H1 (cell line): ENCODE results near the gene FNDC1. TPM values are rescaled to one million over a fixed set of nuclear protein-coding genes. Genes with fewer than 3 reads are reported as not detected.

Source experiments
- CTCF ChIA-PET: fragments of 300-600 bp; sonication (Branson Sonifier 250); formaldehyde crosslinking; loops from one replicate; lab custom pipeline; 2021; ENCODE audit not compliant: partially characterized antibody; lab: Charles Lee
- POLR2A ChIA-PET: fragments of 300-600 bp; sonication (Branson Sonifier 250); formaldehyde crosslinking; loops from one replicate; lab custom pipeline; 2021; ENCODE audit warnings: inconsistent platforms; ENCODE audit not compliant: partially characterized antibody; lab: Charles Lee
- DNase-seq, 2 experiments: peaks; one replicate each; pipeline versions ENCODE4 v3.0.0 to v3.0.0-alpha.2; 2010 to 2022; ENCODE audit warnings: low spot score in 2 of 2, low read depth in 1 of 2, mixed read lengths in 1 of 2
- FAIRE-seq: peaks from 2 replicates; lab custom pipeline; 2011; peaks lifted over from hg19 to GRCh38; lab: Jason Lieb, UNC
- H2AFZ ChIP-seq: 2 replicates; pipeline ENCODE4 v1.8.1; 2012; ENCODE audit warnings: low read length, inconsistent platforms
- H2AK5ac ChIP-seq: 2 replicates; pipeline ENCODE4 v1.6.1; 2013; ENCODE audit warnings: low read depth, low read length
- H2BK120ac ChIP-seq: replicated peaks from 2 replicates; pipeline ENCODE3; 2013; ENCODE audit warnings: low read depth, low read length, inconsistent platforms
- H2BK12ac ChIP-seq: 2 replicates; pipeline ENCODE4 v1.6.1; 2013; ENCODE audit warnings: low read depth, low read length
- H2BK15ac ChIP-seq: 2 replicates; pipeline ENCODE4 v1.6.1; 2013; ENCODE audit warnings: low read length
- H2BK20ac ChIP-seq: 2 replicates; pipeline ENCODE4 v1.6.1; 2013; ENCODE audit warnings: low read length
- H2BK5ac ChIP-seq: 2 replicates; pipeline ENCODE4 v1.6.1; 2013; ENCODE audit warnings: low read depth, low read length
- H3K14ac ChIP-seq: 2 replicates; pipeline ENCODE4 v1.6.1; 2013; ENCODE audit warnings: inconsistent platforms; ENCODE audit not compliant: insufficient read length
- H3K18ac ChIP-seq: 2 replicates; pipeline ENCODE4 v1.6.1; 2013; ENCODE audit warnings: low read length; ENCODE audit errors: extremely low read depth
- H3K23ac ChIP-seq: 2 replicates; pipeline ENCODE4 v1.6.1; 2013; ENCODE audit warnings: inconsistent platforms; ENCODE audit not compliant: insufficient read length
- H3K23me2 ChIP-seq: 2 replicates; pipeline ENCODE4 v1.6.1; 2013; ENCODE audit warnings: low read depth, low read length
- H3K27ac ChIP-seq: 2 replicates; pipeline ENCODE4 v1.6.1; 2011; ENCODE audit warnings: low read depth, low read length, inconsistent platforms
- H3K27me3 ChIP-seq, 4 experiments: replicated peaks in 1 of 4; 1 replicate in 1 of 4; 2 replicates in 3 of 4; pipeline versions ENCODE4 v1.6.1 to v1.8.1; 2011 to 2013; ENCODE audit warnings: low read length in 3 of 4, mild to moderate bottlenecking in 3 of 4, inconsistent platforms in 2 of 4, mixed read lengths in 2 of 4, moderate library complexity in 1 of 4; ENCODE audit not compliant: control insufficient read depth in 3 of 4, insufficient read depth in 3 of 4; ENCODE audit errors: extremely low read depth in 1 of 4
- H3K36me3 ChIP-seq, 4 experiments: 2 replicates each; pipeline versions ENCODE4 v1.6.1 to v1.8.1; 2011 to 2013; ENCODE audit warnings: mild to moderate bottlenecking in 4 of 4, low read length in 3 of 4, moderate library complexity in 2 of 4, control low read depth in 1 of 4, inconsistent platforms in 1 of 4; ENCODE audit not compliant: insufficient read depth in 4 of 4, control insufficient read depth in 2 of 4
- H3K4ac ChIP-seq: replicated peaks from 2 replicates; pipeline ENCODE3; 2013; ENCODE audit warnings: low read length, low read depth, mixed read lengths, inconsistent platforms; ENCODE audit not compliant: insufficient read length
- H3K4me1 ChIP-seq, 4 experiments: replicated peaks in 1 of 4; 1 replicate in 1 of 4; 2 replicates in 3 of 4; pipeline versions ENCODE4 v1.6.1 to v1.8.1; 2011 to 2013; ENCODE audit warnings: low read length in 3 of 4, inconsistent platforms in 2 of 4, mixed read lengths in 1 of 4; ENCODE audit not compliant: insufficient read depth in 4 of 4, control insufficient read depth in 3 of 4
- H3K4me2 ChIP-seq, 2 experiments: 2 replicates each; pipeline versions ENCODE4 v1.6.1 to v1.8.1; 2011 to 2013; ENCODE audit warnings: low read depth in 2 of 2, low read length in 2 of 2, control low read depth in 1 of 2, inconsistent platforms in 1 of 2, mild to moderate bottlenecking in 1 of 2; ENCODE audit not compliant: insufficient read depth in 1 of 2
- H3K4me3 ChIP-seq, 4 experiments: fragments of 200-600, 300-600 bp in 1 of 4; sonication (generic), shearing (Covaris generic), sonication (Bioruptor Twin) in 1 of 4; 2 replicates each; pipeline versions ENCODE4 v1.5.1 to v1.8.1; 2011 to 2016; ENCODE audit warnings: low read length in 4 of 4, low read depth in 3 of 4, control low read depth in 2 of 4, inconsistent platforms in 2 of 4, mild to moderate bottlenecking in 2 of 4, mixed read lengths in 1 of 4, moderate library complexity in 1 of 4; ENCODE audit not compliant: insufficient read depth in 2 of 4; ENCODE audit errors: extremely low read depth in 1 of 4
- H3K56ac ChIP-seq: replicated peaks from 2 replicates; pipeline ENCODE3; 2013; ENCODE audit warnings: low read depth, mild to moderate bottlenecking, mixed read lengths, low read length, inconsistent platforms; ENCODE audit not compliant: insufficient read length
- H3K79me1 ChIP-seq: 2 replicates; pipeline ENCODE4 v1.6.1; 2013; ENCODE audit warnings: low read depth, low read length, control low read depth
- H3K79me2 ChIP-seq, 2 experiments: 2 replicates each; pipeline versions ENCODE4 v1.6.1 to v1.8.1; 2012 to 2013; ENCODE audit warnings: low read length in 2 of 2, mild to moderate bottlenecking in 2 of 2, inconsistent platforms in 1 of 2; ENCODE audit not compliant: insufficient read depth in 2 of 2, control insufficient read depth in 1 of 2
- H3K9ac ChIP-seq, 4 experiments: replicated peaks in 1 of 4; 1 replicate in 1 of 4; 2 replicates in 3 of 4; pipeline versions ENCODE4 v1.6.1 to v1.8.1; 2011 to 2013; ENCODE audit warnings: low read depth in 3 of 4, low read length in 3 of 4, control low read depth in 2 of 4, mild to moderate bottlenecking in 2 of 4, moderate library complexity in 2 of 4, inconsistent platforms in 1 of 4; ENCODE audit errors: extremely low read depth in 1 of 4
- H3K9me3 ChIP-seq, 2 experiments: 2 replicates each; pipeline versions ENCODE4 v1.6.1 to v1.8.1; 2012 to 2013; ENCODE audit warnings: mild to moderate bottlenecking in 2 of 2, moderate library complexity in 2 of 2, control low read depth in 1 of 2, inconsistent platforms in 1 of 2, low read depth in 1 of 2, low read length in 1 of 2, mixed read lengths in 1 of 2; ENCODE audit not compliant: insufficient read depth in 2 of 2
- H4K20me1 ChIP-seq, 2 experiments: replicated peaks in 1 of 2; 2 replicates each; pipeline versions ENCODE3 to v1.8.1; 2011 to 2013; ENCODE audit warnings: inconsistent platforms in 2 of 2, low read length in 2 of 2, mild to moderate bottlenecking in 1 of 2; ENCODE audit not compliant: insufficient read depth in 2 of 2, control insufficient read depth in 1 of 2
- H4K5ac ChIP-seq: 2 replicates; pipeline ENCODE4 v1.6.1; 2013; ENCODE audit warnings: low read length, low read depth, mixed read lengths, inconsistent platforms; ENCODE audit not compliant: insufficient read length
- H4K8ac ChIP-seq: 2 replicates; pipeline ENCODE4 v1.8.0; 2013; ENCODE audit warnings: mild to moderate bottlenecking, moderate library complexity, low read length, inconsistent platforms; ENCODE audit not compliant: insufficient read depth; ENCODE audit errors: extremely low read depth
- H4K91ac ChIP-seq: replicated peaks from 2 replicates; pipeline ENCODE3; 2013; ENCODE audit warnings: low read length, mixed read lengths, inconsistent platforms; ENCODE audit not compliant: insufficient read length
- BCL11A ChIP-seq, 2 experiments: IDR thresholded peaks; one replicate each; pipeline ENCODE4 v1.6.1; 2011; ENCODE audit warnings: low read depth in 2 of 2, low read length in 2 of 2, mild to moderate bottlenecking in 2 of 2
- CEBPB ChIP-seq: IDR thresholded peaks from 2 replicates; pipeline ENCODE4 v1.6.1; 2012; ENCODE audit warnings: low read depth, low read length
- CHD2 ChIP-seq: IDR thresholded peaks from 2 replicates; pipeline ENCODE4 v1.6.1; 2012; ENCODE audit warnings: low read length, improper control_type of control experiment
- HDAC6 ChIP-seq: IDR thresholded peaks from one replicate; pipeline ENCODE4 v1.7.1; 2012; ENCODE audit warnings: low read depth, mild to moderate bottlenecking, inconsistent platforms, low read length, moderate library complexity
- JUND ChIP-seq: IDR thresholded peaks from 2 replicates; pipeline ENCODE4 v1.6.1; 2011; ENCODE audit warnings: mild to moderate bottlenecking, improper control_type of control experiment, low read length
- KDM4A ChIP-seq: IDR thresholded peaks from one replicate; pipeline ENCODE4 v1.7.1; 2012; ENCODE audit warnings: low read depth, mild to moderate bottlenecking, moderate library complexity, low read length, inconsistent platforms; ENCODE audit not compliant: severe bottlenecking
- KDM5A ChIP-seq: fragments of 200-600 bp; IDR thresholded peaks from 2 replicates; pipeline ENCODE4 v1.7.1; 2012; ENCODE audit warnings: mild to moderate bottlenecking, low read length, inconsistent platforms, mixed read lengths
- RAD21 ChIP-seq, 2 experiments: IDR thresholded peaks in 1 of 2; conservative IDR thresholded peaks in 1 of 2; 2 replicates each; pipeline ENCODE4 v1.6.1; 2011; ENCODE audit warnings: low read depth in 2 of 2, low read length in 2 of 2, improper control_type of control experiment in 1 of 2, inconsistent platforms in 1 of 2, mild to moderate bottlenecking in 1 of 2, moderate library complexity in 1 of 2
- RFX5 ChIP-seq: IDR thresholded peaks from 2 replicates; pipeline ENCODE4 v1.6.1; 2011; ENCODE audit warnings: low read depth, low read length, improper control_type of control experiment, borderline replicate concordance
- SAP30 ChIP-seq: fragments of 300-600 bp; sonication (generic); IDR thresholded peaks from 2 replicates; pipeline ENCODE4 v1.7.1; 2012; ENCODE audit warnings: low read length, moderate library complexity, mild to moderate bottlenecking, inconsistent platforms; ENCODE audit not compliant: insufficient read depth, insufficient replicate concordance
- SIN3A ChIP-seq, 2 experiments: IDR thresholded peaks in 1 of 2; conservative IDR thresholded peaks in 1 of 2; 2 replicates each; pipeline ENCODE4 v1.6.1; 2011 to 2012; ENCODE audit warnings: low read length in 2 of 2, improper control_type of control experiment in 1 of 2, low read depth in 1 of 2, mild to moderate bottlenecking in 1 of 2
- SIRT6 ChIP-seq: IDR thresholded peaks from one replicate; pipeline ENCODE4 v1.7.1; 2012; ENCODE audit warnings: low read length, inconsistent platforms
- SP4 ChIP-seq: IDR thresholded peaks from 2 replicates; pipeline ENCODE4 v1.6.1; 2012; ENCODE audit warnings: low read length, inconsistent platforms
- whole genome bisulfite sequencing, 2 experiments: shearing (Covaris generic) in 1 of 2; methylation state at CpG; one replicate each; pipeline versions ENCODE4 v1.1.6 to v1.1.7; 2013 to 2015; ENCODE audit warnings: low lambda C conversion rate in 2 of 2, mixed read lengths in 2 of 2, inconsistent platforms in 1 of 2, low coverage in 1 of 2, missing lambda C conversion rate in 1 of 2; ENCODE audit not compliant: insufficient replicate concordance in 2 of 2, insufficient coverage in 1 of 2, insufficient read length in 1 of 2; ENCODE audit errors: extremely low coverage in 1 of 2, missing lambda C conversion rate in 1 of 2; 5-methylcytosine and 5-hydroxymethylcytosine counted together
- polyA plus RNA-seq, 7 experiments: library from polyadenylated mRNA; depleted of rRNA in 3 of 7; stranded (reverse) in 5 of 7; unstranded in 2 of 7; fragments of >200 nt in 5 of 7; fragments of 200-250 nt in 2 of 7; gene quantifications; 1 replicate in 5 of 7; 2 replicates in 1 of 7; 4 replicates in 1 of 7; pipeline versions ENCODE4 v1.2.1 to v1.2.3, GENCODE V29; 2011 to 2013; ENCODE audit warnings: missing spikeins in 2 of 7, mixed read lengths in 2 of 7
- total RNA-seq: library from RNA; stranded (reverse); fragmentation: NEBNext Ultra II Directional; extraction: Animal tissue kit (Norgen Biotek cat#: 25700); gene quantifications from 2 replicates; pipeline ENCODE4 v1.2.1, GENCODE V29; 2021

Gene FNDC1
- total and polyA plus RNA-seq, 2 of the 8 experiments (the other 6 are each of a cell fraction or from before 2014, with no cell fraction given), result 0.06 to 0.30 TPM

DNA sequence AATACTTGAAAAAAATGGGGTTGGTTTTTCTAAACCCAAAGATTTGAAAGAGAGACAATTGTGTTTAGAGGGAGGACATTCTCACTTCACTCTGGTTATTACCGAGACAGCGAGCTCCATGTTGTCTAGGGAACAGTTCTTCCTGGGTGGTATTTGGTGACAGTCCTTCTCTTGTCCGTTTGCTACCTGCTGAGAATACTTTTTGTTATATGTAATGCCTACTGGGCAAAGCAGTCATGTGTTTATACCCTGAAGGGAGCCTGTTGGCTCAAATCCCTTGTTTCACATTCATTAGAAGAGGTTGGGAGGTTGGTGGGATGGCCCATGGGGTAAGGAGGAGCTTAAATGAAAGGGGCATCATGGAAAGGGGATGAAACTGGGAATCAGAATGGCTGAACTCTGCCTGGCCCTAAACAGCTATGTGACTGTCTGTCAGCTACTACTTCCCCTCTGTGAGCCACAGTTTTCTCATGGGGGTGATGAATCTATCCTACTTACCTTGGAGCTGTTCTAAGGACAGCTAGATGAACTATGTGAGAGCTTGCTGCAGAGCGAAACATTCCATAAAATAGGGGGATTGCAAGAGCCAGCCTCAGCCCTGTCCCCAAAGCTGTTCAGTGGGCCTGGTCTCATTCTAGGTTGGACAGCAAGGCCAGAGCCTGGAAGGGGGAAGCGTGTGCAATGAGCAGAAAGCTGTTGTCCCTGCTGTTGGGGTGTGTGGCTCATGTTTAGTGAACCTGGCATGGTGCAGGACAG, 43.5 kb downstream of the FNDC1 start:
- no peak overlapping the region for H2BK15ac ChIP-seq
- POLR2A ChIA-PET, result no interaction called here
- no peak for DNase-seq
- TF ChIP-seq CEBPB, result no peak
- TF ChIP-seq KDM4A, result no peak
- TF ChIP-seq SP4, result no peak
- no peak for TF ChIP-seq RFX5
- TF ChIP-seq SIRT6, result no peak
- no peak for TF ChIP-seq CHD2
- TF ChIP-seq RAD21 (IDR thresholded peaks at IDR 0.05 in 1 of 2, conservative IDR thresholded peaks at IDR 0.05 in 1 of 2; ENCODE audit: low read depth in 2 of 2, low read length in 2 of 2), result no peak
- TF ChIP-seq KDM5A, result no peak
- TF ChIP-seq HDAC6, result no peak
- no peak for TF ChIP-seq BCL11A (IDR thresholded peaks at IDR 0.05; ENCODE audit: low read depth in 2 of 2, low read length in 2 of 2)
- TF ChIP-seq SIN3A (conservative IDR thresholded peaks at IDR 0.05 in 1 of 2, IDR thresholded peaks at IDR 0.05 in 1 of 2; ENCODE audit: low read depth in 1 of 2, low read length in 2 of 2), result no peak
- no peak for TF ChIP-seq SAP30
- TF ChIP-seq JUND, result no peak

More for the DNA sequence above, 43.5 kb downstream of the FNDC1 start:
- Histone ChIP-seq H3K4me2 (no peak overlapping the region), H3K23ac (no peak overlapping the region), H4K91ac (no peak overlapping the region), H3K18ac (no peak overlapping the region), H3K9me3 (peaks cover 29 to 80% of the 10 kb centered on the region in 2 experiments; a peak in 3 of 4 replicates), H3K79me2 (no peaks in the 10 kb centered on the region), H3K79me1 (no peaks in the 10 kb centered on the region), H3K23me2 (no peaks in the 10 kb centered on the region), H3K14ac (no peak overlapping the region), H2AFZ (no peak overlapping the region), H3K56ac (no peak overlapping the region), H4K8ac (no peak overlapping the region), H3K9ac (no peak overlapping the region), H2BK12ac (no peak overlapping the region), H2BK20ac (no peak overlapping the region), H3K4me3 (no peak overlapping the region), H4K5ac (no peak overlapping the region), H3K4ac (no peak overlapping the region), H3K36me3 (no peaks in the 10 kb centered on the region), H2BK5ac (no peak overlapping the region), H3K27me3 (no peaks in the 10 kb centered on the region), H4K20me1 (no peaks in the 10 kb centered on the region), H3K4me1 (no peaks in the 10 kb centered on the region; a peak in 1 of 7 replicates), H3K27ac (no peak overlapping the region), H2AK5ac (no peak overlapping the region), H2BK120ac (no peak overlapping the region)
- 64% methylated on average over 5 of the region's 5 CpGs; no CpG with 5 or more reads in 1 of the 2 experiments for WGBS, 2 experiments
- CTCF ChIA-PET, result interaction anchor here (0.6 to 1.4 kb wide), 2 partner anchors 442 to 1079 kb away, joined by 3 read pairs; no protein-coding TSS in a partner anchor
- no peak for FAIRE-seq
